ENCODE data around the gene VPS45.
"Not testable (repeated sequence)": the region's sequence is repeated elsewhere in the genome, so short reads cannot be mapped to it uniquely, and the experiment has no call there.

Gene VPS45

DNA sequence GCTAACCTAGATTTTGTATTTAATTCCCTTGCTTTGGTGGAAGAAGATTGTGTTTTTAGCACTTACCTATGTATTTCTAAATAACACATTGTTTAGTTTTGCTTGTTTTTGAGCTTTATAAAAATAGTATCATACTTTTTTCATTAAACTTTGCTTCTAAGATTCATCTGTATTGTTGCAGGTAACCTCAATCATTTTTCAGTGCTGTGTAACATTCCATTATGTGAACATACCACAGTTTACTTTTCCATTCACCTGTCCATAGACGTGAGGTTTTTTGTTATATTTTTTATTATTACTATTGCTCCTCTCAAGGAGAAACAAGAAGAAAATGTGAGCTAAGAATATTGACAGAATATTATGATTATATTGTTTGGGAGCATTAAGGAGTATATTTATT, 67.0 kb downstream of the VPS45 start:
- no peak for DNase-seq (ENCODE audit: low read depth)

DNA sequence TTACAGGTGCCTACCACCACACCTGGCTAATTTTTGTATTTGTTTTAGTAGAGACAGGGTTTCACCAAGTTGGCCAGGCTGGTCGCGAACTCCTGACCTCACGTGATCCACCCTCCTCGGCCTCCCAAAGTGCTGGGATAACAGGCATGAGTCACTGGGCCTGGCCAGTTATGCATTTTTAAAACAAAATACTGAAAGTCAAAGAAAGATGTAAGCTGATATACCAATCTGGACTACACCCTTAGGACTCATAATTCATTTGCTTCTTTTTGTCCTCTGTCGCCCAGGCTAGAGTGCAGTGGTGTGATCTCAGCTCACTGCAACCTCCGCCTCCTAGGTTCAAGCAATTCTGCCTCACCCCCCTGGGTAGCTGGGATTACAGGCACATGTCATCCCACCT, 67.8 kb downstream of the VPS45 start:
- DNase-seq (ENCODE audit: low read depth), result not testable (repeated sequence)

DNA sequence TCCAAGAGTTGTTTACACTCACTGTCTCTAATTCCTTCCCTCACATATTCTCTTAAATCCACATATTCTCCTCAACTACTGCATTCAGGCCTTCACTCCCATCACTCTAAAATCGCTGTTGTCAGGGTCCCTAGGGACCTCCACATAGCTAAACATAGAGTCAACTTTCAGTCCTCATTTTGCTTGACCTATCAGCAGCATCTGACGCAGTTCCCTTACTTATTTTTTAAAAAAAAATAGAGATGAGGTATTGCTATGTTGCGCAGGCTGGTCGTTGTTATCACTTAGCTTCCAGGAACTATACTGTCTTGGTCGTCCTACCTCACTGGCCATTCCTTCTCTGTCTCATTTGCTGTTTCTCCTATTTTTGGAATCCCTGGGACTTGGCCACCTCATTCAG, 70.5 kb downstream of the VPS45 start:
- DNase-seq (ENCODE audit: low read depth), result no peak

DNA sequence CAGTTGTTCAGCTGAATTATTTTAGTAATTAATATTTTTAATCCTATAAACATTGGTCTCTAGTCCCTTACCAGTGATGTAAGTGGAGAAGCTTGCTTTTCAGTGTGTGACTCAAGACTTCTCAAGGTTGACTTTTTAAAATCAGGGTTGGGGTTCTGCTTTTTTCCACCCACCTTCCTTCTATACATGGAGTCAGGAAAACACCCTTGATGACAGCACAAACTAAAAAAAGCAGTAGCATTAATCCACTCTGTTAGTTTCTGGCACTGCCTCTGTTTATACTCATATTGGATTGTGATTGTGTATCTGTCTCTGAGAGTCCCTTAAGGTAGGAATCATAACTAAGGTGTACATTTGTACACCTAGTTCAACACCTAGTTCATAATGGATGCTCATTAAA, 73.9 kb downstream of the VPS45 start:
- no peak for DNase-seq (ENCODE audit: low read depth)

DNA sequence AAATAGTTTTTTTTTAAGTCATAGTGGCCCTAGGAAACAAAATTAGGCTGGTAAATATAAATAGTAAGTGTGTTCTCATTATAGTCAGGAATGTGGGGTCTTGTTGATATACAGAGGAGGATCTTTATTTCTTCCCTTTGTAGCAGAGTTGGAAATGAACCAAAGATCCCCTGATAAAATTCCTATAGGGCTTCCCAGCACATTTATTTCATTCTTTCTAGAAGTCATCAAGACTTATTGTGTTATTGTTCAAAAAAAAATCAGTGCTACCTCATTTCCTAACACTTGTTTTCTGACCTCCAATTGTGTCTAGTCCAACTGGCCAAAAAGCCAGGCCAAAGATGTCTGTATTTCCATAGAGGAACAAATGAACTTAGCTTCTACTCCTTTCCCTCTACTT, 74.5 kb downstream of the VPS45 start:
- no peak for DNase-seq (ENCODE audit: low read depth)

DNA sequence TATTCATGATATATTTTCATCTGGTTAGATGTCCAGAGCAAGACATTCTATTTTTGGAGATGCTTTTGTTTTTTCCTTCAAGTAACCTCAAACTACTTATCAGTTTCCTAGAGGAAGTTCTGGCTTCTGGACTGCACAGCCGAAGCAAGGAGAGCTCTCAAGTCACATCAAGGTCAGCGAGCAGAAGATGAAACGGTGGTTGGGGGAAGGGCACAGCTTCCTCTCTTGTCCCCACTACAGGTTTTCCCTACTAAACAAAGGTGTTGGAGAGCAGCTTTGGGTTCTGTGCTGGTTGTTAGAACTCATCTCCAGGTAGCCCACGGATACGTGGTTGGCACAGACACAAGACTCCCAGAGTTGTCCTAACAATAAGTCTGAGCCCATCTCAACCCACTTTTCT, 77.0 kb downstream of the VPS45 start:
- no peak for DNase-seq (ENCODE audit: low read depth)

DNA sequence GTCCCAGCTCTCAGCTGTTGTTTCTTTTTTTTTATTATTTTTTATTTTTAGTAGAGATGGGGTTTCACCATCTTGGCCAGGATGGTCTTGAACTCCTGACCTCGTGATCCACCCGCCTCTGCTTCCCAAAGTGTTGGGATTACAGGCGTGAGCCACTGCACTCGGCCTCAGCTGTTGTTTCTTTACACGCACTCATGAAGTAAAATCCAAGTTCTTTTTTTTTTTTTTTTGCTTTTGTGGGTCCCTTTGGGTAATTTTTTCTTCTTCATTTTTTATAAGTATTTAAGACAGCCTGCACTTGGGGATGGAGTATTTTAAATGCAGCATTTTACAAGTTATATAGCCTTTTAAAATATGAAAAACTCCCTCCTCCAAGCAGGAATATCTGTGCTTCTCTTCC, 78.4 kb downstream of the VPS45 start:
- not testable (repeated sequence) for DNase-seq (ENCODE audit: low read depth)

DNA sequence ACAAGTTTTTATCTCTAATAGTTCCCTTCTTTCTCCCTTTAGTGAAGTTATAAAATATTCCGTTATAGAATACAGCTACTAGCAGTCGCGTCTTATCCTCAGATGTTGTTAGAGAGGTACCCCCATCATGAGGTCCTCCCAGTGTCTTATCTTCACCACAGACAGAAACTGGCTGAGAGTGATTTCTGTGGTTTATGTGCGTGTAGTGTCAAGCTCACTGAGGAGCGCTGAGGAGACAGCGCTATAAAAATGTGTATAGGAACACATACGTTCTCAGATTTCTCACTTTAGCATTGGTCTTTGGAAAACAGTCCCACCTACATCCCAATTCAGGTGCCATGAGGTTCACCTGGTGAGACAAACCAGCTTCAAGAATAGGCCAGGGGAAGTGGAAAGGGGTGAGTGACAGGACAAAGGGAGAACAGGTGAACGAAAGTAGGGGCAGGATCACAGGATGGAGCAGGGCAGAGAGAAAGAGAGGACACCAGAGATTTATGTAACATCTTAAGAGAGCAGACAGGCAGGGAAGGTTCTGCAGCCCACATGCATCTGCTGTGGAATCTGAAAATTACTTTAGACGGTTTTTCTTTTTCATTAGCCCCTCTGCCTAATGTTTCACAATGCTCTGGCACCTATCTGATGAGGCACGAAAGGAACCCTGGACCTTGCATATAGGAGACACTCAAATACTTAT, 79.4 kb downstream of the VPS45 start:
- DNase-seq (ENCODE audit: low read depth), result no peak

DNA sequence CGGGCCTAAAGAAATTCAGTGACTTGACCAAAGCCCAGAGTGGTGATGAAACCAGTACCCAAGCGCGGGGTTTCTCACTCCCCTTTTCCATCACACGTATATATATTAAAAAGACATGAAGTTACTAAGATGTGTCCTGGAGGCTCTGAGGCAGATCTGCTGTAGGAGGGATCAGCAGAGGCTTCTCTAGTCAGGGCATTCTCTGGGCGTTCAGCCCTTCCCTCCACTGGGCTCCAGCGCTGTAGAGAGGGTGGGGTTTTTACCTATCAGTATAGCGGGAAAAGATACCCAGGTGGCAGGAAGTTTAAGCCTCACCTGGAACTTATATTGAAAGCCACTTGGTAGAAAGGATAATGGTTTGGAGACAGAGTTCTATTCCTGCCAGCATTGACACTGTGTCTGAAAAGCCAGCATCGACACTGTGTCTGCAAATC, 81.3 kb downstream of the VPS45 start:
- no peak for DNase-seq (ENCODE audit: low read depth)

DNA sequence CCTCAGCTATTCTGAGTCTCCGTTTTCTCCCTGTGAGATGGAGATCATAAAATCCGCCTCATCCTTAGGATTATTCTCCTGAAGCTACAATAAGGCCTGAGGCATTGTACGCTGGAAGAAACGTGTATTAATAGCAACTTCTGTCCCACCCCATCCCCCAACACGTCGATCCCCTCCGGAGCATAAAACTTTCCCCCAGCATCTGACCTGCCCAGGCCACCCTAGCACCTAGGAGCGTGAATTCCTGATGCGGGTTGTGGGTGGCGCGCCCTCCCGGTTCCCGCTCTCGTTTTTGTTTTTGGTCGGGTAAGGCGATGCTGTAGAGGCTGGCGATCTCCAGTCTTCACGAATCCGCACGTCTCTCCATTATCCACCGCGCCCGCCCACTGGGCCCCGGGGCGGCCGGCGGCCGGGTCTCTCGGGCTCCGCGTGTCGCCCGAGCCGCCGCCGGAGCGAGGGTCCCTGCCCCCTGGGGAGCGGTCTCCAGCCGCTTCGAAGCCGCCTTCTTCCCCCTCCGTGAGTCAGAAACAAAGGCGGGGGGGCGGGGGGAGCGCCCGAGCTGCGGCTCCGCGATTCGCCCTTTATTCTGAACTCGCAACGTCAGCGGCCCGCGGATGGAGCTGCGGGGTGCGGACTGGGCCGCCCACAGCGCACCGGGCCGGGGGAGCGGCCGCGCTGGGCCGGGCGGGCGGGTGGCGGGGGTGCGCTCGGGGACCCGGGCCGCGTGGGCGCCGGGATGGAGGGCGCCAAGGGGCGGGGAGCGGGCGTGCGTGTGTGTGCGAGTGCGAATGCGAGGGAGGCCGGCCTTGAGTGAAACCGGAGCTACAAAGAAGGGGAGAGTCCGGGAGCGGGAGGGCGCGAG, 81.9 kb downstream of the VPS45 start, which contains the start of gene PLEKHO1:
PLEKHO1 (plus strand) TSS at position 646 of the 862 bp plus-strand sequence. CDS start 342 bp downstream, outside the sequence.
- DNase-seq (ENCODE audit: low read depth), result peak; percentile 79

DNA sequence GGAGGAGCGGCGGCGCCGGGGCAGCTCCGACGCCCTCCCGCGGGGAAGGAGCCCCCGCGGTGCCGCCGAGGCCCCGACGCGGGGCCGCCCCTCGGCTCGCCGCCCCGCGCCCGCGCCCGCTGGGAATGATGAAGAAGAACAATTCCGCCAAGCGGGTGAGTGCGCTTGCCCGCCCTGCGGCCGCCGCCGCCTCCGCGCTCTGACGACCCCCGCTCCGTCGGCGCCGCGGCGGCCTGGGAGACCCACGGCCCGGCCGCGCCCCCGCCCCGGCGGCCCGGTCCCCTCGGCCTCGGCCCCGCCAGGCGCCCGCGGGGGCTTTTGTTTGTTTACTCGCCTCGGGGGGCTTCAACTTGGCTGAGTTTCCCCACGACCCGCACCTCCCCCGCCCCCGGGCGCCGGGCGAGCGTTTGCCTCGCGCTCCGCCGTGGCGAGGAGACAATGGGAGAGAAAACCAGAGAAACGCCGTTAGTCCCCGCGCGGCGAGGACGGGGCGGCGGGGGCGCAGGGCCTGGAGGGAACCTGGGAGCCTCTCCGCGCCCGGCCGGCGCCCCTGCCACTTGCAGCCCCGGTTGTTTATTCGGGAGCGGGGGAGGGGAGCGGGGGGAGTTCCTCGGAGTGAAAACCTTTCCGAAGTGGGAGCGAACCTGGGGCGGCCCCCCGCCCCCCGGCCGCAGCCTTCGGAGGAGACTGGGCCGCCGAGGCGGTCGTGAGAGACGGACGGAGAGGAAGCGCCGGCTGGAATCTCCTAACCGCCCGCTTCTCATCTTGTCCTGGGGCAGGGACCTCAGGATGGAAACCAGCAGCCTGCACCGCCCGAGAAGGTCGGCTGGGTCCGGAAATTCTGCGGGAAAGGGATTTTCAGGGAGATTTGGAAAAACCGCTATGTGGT, 82.8 kb downstream of the VPS45 start:
- no peak for DNase-seq (ENCODE audit: low read depth)

DNA sequence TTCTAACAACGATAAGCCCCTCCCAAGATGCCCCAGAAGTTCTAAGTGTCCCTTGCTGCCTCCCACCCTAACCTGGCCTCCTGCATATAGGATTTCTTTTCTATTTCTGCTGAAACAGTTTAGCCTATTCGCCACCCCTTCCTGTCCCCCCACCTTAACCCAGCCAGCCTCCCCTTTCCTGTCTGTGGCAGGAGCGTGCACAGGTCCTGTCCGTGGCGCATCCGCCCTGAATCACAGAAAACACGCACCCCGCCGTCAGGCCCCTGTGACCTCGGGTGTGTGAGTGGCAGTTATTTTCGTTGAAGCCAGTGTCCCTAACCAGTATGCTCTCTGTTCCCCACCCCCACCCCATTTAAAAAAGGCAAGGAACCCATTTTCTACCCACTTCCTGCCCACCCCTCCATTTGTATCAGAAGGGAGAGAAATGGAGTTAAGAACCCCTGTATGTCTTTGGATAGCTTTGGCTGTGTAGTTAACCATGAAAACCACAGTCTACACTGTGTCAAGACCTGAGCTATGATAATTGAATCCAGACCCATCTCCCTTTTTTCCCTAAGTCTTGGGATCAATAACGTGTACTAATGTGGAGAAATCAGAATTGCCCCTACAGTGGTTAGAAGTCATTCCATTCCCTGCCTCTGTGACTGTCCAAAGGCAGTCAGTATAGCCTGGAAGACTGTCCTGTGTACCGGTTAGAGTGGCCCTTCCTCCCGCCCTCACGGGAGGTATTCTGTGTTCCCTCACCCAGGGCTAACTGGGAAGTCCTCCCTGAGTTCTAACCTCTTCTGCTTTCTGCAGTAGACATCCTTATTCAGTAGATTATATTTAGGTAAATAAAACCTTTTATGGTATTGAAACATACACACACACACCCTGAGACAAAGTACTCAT, 84.0 kb downstream of the VPS45 start:
- DNase-seq (ENCODE audit: low read depth), result peak; percentile 57

DNA sequence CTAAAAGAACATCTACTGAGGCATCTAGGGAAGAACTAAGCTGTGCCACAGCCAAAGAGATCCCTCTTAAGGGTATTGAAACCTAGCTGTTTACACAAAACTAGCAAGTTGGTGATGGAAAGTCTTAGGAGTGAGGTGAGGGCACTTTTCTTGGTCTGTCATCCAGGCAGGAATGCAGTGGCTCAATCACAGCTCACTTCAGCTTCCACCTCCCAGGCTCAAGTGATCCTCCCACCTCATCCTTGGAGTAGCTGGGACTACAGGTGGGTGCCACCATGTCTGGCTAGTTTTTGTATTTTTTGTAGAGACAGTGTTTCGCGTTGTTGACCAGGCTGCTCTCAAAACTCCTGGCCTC, 84.6 kb downstream of the VPS45 start:
- DNase-seq (ENCODE audit: low read depth), result no peak

DNA sequence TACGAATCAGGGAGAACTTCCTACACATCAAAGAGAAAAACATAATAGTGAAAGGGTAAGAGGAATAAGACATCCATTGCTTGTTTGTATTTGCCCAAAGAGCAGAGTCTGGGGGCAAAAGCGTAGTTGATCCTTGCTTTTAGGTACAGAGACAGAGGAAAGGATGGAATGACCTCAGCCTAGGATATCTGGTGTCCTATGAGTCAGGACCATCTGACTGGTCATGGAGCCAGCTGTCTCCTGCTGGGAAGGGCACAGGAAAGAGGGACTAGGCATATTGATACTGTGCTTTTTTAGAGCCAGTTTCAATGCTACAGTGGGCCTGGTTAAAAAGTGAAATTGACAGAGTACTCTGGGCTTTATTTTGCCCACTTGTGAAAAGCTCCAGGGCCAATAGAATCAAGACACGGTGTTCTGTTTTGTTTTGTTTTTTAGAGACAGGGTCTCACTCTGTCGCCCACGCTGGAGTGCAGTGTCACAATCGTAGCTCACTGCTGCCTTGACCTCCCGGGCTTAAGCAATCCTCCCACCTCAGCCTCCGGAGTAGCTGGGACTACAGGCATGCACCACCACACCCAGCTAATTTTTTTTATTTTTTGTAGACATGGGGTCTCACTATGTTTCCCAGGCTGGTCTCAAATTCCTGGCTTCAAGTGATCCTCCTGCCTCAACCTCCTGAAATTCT, 85.3 kb downstream of the VPS45 start:
- no peak for DNase-seq (ENCODE audit: low read depth)

DNA sequence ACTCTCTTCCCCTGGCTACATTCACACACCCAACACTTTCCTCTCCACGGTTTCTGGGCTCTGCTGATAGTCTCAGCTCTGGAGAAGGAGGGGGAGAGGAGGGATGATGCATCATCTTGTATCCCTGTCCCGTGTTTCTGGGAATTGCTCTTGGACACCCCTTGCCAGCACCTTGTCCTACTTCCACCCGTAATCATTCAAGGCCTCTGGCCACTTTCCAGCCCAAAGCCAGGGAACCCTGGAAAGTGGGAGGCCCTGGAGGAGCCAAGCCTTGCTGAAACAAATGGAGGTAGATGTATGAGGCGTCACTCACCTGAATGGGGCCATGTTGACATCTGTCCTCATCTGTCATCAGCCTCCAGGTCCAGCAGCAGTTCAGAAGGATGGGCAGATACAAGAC, 86.6 kb downstream of the VPS45 start:
- no peak for DNase-seq (ENCODE audit: low read depth)

DNA sequence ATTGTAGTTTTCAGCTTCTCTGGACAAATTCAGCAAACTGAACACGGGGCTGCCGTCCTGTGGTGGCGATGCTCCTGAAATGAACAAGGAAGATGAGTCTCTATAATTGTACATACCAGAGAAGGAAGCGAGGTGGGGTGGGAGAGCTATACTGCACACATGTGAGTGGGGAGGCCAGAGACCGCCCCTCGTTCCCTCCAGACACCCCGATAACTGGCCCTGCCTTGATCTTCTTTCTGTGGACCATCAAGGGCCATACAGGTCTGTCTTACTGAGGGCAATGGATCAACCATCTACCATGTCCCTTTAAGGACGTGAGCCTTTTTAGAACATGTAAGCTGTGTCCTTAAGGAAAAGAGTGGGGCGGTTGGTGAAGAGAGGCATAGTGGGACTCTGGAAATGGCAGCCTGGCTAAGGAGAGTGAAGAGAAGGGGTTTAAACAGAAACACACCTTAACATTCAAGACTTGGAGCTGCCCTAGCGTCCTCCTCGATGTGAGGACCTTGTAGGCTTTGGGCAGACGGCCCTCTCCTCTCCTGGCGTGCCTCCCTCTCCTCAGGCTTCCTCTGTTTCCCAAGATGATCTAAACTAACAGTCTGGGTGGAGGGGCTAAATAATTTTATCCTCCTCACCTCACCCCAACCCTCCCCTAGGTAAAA, 88.0 kb downstream of the VPS45 start:
- no peak for DNase-seq (ENCODE audit: low read depth)

DNA sequence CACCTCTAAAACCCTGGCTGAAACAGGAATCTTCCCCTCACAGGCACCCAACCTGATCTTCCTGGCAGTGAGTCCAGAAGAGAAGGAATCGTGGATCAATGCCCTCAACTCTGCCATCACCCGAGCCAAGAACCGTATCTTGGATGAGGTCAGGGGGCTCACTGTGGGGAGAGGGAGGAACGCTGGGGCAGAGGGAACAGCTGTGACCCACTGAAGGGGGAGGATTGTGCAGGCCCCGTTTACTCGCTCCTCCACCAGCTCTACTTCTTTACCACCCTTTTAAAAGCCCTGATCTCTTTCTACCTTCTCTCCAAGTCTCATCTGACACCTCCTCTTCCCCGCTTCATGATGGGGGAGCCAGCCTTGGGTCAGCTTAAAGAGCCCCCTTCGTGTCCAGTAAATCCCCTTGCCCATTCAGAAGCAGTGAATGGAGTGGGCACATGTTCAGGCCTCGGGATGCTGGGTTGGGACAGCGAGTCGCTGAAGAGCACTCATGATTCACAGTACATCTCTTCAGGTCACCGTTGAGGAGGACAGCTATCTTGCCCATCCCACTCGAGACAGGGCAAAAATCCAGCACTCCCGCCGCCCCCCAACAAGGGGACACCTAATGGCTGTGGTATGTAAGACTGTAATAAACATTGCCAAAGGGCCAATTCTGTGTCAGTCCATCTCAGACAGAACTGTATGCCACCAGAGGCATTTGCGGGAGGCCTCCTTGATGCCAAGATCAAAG, 89.5 kb downstream of the VPS45 start:
- DNase-seq (ENCODE audit: low read depth), result no peak

DNA sequence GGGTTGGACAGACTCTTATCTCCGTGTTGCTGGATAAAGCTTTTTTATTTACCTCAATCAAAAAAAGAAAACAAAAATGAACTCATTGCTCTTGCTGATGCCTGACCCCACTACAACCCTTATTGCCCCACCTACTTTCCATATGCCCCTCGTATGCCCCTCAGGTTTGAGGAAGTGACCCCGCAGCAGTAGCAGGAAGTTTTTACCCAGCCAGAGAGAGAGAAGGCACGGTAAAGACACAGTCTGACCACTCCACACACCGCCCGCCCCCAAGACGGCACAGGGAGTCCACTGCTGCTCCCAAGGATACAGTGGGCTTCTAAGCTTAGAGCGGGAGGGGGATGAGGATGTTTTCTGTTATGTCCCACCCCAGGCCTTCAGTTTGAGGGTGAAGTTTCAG, 92.0 kb downstream of the VPS45 start:
- DNase-seq (ENCODE audit: low read depth), result no peak

DNA sequence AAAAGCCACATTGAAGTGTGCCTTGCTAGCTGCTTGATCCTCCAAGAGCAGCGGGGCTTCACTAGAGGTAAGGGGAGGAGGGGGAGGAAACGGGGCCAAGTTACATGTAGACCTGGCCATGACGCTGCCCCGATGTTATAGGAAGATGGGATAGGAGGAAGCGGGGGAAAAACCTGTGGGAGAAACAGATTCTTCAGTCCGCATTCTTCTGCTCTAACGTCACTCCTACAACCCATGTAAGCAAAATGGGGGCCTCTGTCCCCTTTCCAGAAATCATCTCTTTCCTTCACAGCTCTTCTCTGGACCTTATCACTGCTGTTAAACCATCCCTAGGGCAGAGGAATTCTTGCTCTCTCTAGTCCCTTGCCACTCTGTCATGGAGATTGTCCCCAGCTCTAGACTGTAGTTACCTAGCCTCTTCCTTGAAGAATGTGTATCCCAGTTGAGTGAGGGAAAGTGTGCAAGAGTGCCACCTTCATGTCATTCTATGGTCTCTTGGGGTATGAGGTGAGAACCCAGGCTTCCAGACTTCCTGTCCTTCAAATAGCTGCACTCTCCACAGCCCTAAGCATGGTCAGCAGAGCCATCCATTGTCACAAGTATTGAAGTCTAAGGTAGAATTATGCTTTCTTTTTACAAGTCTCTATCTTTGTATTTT, 93.5 kb downstream of the VPS45 start:
- DNase-seq (ENCODE audit: low read depth), result no peak
